ENCODE data around the gene SEMA4D.

SEMA4D gene

GRCh38 chr9:89502671-89503070 lies 4.8 kb upstream of the SEMA4D start:
- Histone ChIP-seq H3K79me2 (ENCODE audit: control insufficient read depth, insufficient read depth, low read length) (no peaks in the 10 kb centered on the region), H3K9ac (ENCODE audit: low read length) (no peak overlapping the region)

GRCh38 chr9:89502038-89502601 lies 4.2 kb upstream of the SEMA4D start:
- Histone ChIP-seq H2BK15ac (replicated peaks; ENCODE audit: low read depth) (no peak overlapping the region), H4K8ac (ENCODE audit: low read depth, low read length) (no peak overlapping the region), H3K4me1 (ENCODE audit: control insufficient read depth, low read depth, low read length) (peaks cover 2% of the 10 kb centered on the region), H3K4ac (ENCODE audit: low read depth, low read length) (no peak overlapping the region), H3K79me1 (ENCODE audit: low read length) (no peaks in the 10 kb centered on the region), H3K56ac (ENCODE audit: low read length) (no peak overlapping the region), H3K27ac (ENCODE audit: low read depth, low read length) (no peak overlapping the region), H3K9ac (ENCODE audit: low read length) (no peak overlapping the region), H3K18ac (ENCODE audit: low read length) (no peak overlapping the region), H3K4me3 (ENCODE audit: low read length) (no peak overlapping the region), H3K4me2 (ENCODE audit: low read length) (no peak overlapping the region), H2AK5ac (ENCODE audit: low read length) (no peak overlapping the region), H3K23ac (ENCODE audit: low read length) (no peak overlapping the region), H3K27me3 (ENCODE audit: insufficient read depth, low read length, poor library complexity) (no peaks in the 10 kb centered on the region), H4K5ac (ENCODE audit: low read length) (no peak overlapping the region), H2BK120ac (ENCODE audit: low read depth, low read length) (no peak overlapping the region), H2BK5ac (ENCODE audit: low read length) (no peak overlapping the region), H3K79me2 (ENCODE audit: control insufficient read depth, insufficient read depth, low read length) (no peaks in the 10 kb centered on the region), H3K36me3 (ENCODE audit: control insufficient read depth, insufficient read depth, low read length) (no peaks in the 10 kb centered on the region)
- no peak for DNase-seq
- WGBS (ENCODE audit: extremely low coverage, insufficient coverage, low lambda C conversion rate) = no CpG with 5 or more reads among the region's 6 CpGs

More at GRCh38 chr9:89502671-89503070, 4.8 kb upstream of the SEMA4D start:
- H3K79me1 ChIP-seq (ENCODE audit: low read length) = no peaks in the 10 kb centered on the region
- H3K4me3 ChIP-seq (ENCODE audit: low read length) = no peak overlapping the region
- no peak overlapping the region for H3K4me2 ChIP-seq (ENCODE audit: low read length)
- H3K56ac ChIP-seq (ENCODE audit: low read length) = no peak overlapping the region
- H4K8ac ChIP-seq (ENCODE audit: low read depth, low read length) = no peak overlapping the region
- no CpG with 5 or more reads among the region's 5 CpGs for WGBS (ENCODE audit: extremely low coverage, insufficient coverage, low lambda C conversion rate)
- no peak overlapping the region for H2BK5ac ChIP-seq (ENCODE audit: low read length)
- no peak for DNase-seq
- H3K27ac ChIP-seq (ENCODE audit: low read depth, low read length) = no peak overlapping the region
- H3K36me3 ChIP-seq (ENCODE audit: control insufficient read depth, insufficient read depth, low read length) = no peaks in the 10 kb centered on the region
- no peak overlapping the region for H3K4ac ChIP-seq (ENCODE audit: low read depth, low read length)
- H3K27me3 ChIP-seq (ENCODE audit: insufficient read depth, low read length, poor library complexity) = no peaks in the 10 kb centered on the region
- no peak overlapping the region for H3K23ac ChIP-seq (ENCODE audit: low read length)
- no peak overlapping the region for H3K18ac ChIP-seq (ENCODE audit: low read length)
- H4K5ac ChIP-seq (ENCODE audit: low read length) = no peak overlapping the region
- H3K4me1 ChIP-seq (ENCODE audit: control insufficient read depth, low read depth, low read length) = peaks cover 2% of the 10 kb centered on the region
- H2AK5ac ChIP-seq (ENCODE audit: low read length) = no peak overlapping the region
- no peak overlapping the region for H2BK120ac ChIP-seq (ENCODE audit: low read depth, low read length)
- no peak overlapping the region for H2BK15ac ChIP-seq (replicated peaks; ENCODE audit: low read depth)

GRCh38 chr9:89501311-89501898 lies 3.5 kb upstream of the SEMA4D start:
- no peak overlapping the region for H2BK15ac ChIP-seq (replicated peaks; ENCODE audit: low read depth)

GRCh38 chr9:89500008-89500407 lies 2.1 kb upstream of the SEMA4D start:
- Histone ChIP-seq H2BK5ac (ENCODE audit: low read length) (no peak overlapping the region), H3K27ac (ENCODE audit: low read depth, low read length) (no peak overlapping the region), H3K4me1 (ENCODE audit: control insufficient read depth, low read depth, low read length) (peaks cover 2% of the 10 kb centered on the region), H3K36me3 (ENCODE audit: control insufficient read depth, insufficient read depth, low read length) (no peaks in the 10 kb centered on the region), H3K23ac (ENCODE audit: low read length) (no peak overlapping the region), H4K5ac (ENCODE audit: low read length) (no peak overlapping the region), H3K9ac (ENCODE audit: low read length) (no peak overlapping the region), H2BK15ac (replicated peaks; ENCODE audit: low read depth) (no peak overlapping the region), H3K79me1 (ENCODE audit: low read length) (no peaks in the 10 kb centered on the region), H3K4ac (ENCODE audit: low read depth, low read length) (no peak overlapping the region), H2AK5ac (ENCODE audit: low read length) (no peak overlapping the region), H3K18ac (ENCODE audit: low read length) (no peak overlapping the region), H3K4me3 (ENCODE audit: low read length) (no peak overlapping the region), H3K79me2 (ENCODE audit: control insufficient read depth, insufficient read depth, low read length) (no peaks in the 10 kb centered on the region), H4K8ac (ENCODE audit: low read depth, low read length) (no peak overlapping the region), H3K56ac (ENCODE audit: low read length) (no peak overlapping the region), H3K4me2 (ENCODE audit: low read length) (no peak overlapping the region), H3K27me3 (ENCODE audit: insufficient read depth, low read length, poor library complexity) (no peaks in the 10 kb centered on the region), H2BK120ac (ENCODE audit: low read depth, low read length) (no peak overlapping the region)
- no CpG with 5 or more reads among the region's 5 CpGs for WGBS (ENCODE audit: extremely low coverage, insufficient coverage, low lambda C conversion rate)
- DNase-seq = no peak

More at GRCh38 chr9:89501311-89501898, 3.5 kb upstream of the SEMA4D start:
- Histone ChIP-seq H3K27me3 (ENCODE audit: insufficient read depth, low read length, poor library complexity) (no peaks in the 10 kb centered on the region), H3K23ac (ENCODE audit: low read length) (no peak overlapping the region), H2BK5ac (ENCODE audit: low read length) (no peak overlapping the region), H3K79me1 (ENCODE audit: low read length) (no peaks in the 10 kb centered on the region), H2AK5ac (ENCODE audit: low read length) (no peak overlapping the region), H3K4ac (ENCODE audit: low read depth, low read length) (no peak overlapping the region), H3K18ac (ENCODE audit: low read length) (no peak overlapping the region), H3K4me3 (ENCODE audit: low read length) (no peak overlapping the region), H3K36me3 (ENCODE audit: control insufficient read depth, insufficient read depth, low read length) (no peaks in the 10 kb centered on the region), H3K4me2 (ENCODE audit: low read length) (no peak overlapping the region), H3K56ac (ENCODE audit: low read length) (no peak overlapping the region), H3K4me1 (ENCODE audit: control insufficient read depth, low read depth, low read length) (peaks cover 2% of the 10 kb centered on the region), H2BK120ac (ENCODE audit: low read depth, low read length) (no peak overlapping the region), H3K79me2 (ENCODE audit: control insufficient read depth, insufficient read depth, low read length) (no peaks in the 10 kb centered on the region), H3K27ac (ENCODE audit: low read depth, low read length) (no peak overlapping the region), H4K8ac (ENCODE audit: low read depth, low read length) (no peak overlapping the region), H4K5ac (ENCODE audit: low read length) (no peak overlapping the region), H3K9ac (ENCODE audit: low read length) (no peak overlapping the region)
- DNase-seq = no peak
- WGBS (ENCODE audit: extremely low coverage, insufficient coverage, low lambda C conversion rate) = no CpG with 5 or more reads among the region's 12 CpGs

GRCh38 chr9:89498852-89499480 lies 1.1 kb upstream of the SEMA4D start:
- no CpG with 5 or more reads among the region's 7 CpGs for WGBS (ENCODE audit: extremely low coverage, insufficient coverage, low lambda C conversion rate)

More at GRCh38 chr9:89498852-89499480, 1.1 kb upstream of the SEMA4D start:
- H3K4me1 ChIP-seq (ENCODE audit: control insufficient read depth, low read depth, low read length) = peaks cover 2% of the 10 kb centered on the region
- H3K27me3 ChIP-seq (ENCODE audit: insufficient read depth, low read length, poor library complexity) = no peaks in the 10 kb centered on the region
- H3K27ac ChIP-seq (ENCODE audit: low read depth, low read length) = no peak overlapping the region
- H3K79me1 ChIP-seq (ENCODE audit: low read length) = no peaks in the 10 kb centered on the region
- peak overlapping the region; percentile 39 for H3K56ac ChIP-seq (ENCODE audit: low read length)
- peaks cover 2% of the 10 kb centered on the region for H3K79me2 ChIP-seq (ENCODE audit: control insufficient read depth, insufficient read depth, low read length)
- H2BK5ac ChIP-seq (ENCODE audit: low read length) = no peak overlapping the region
- DNase-seq = no peak
- no peak overlapping the region for H2BK15ac ChIP-seq (replicated peaks; ENCODE audit: low read depth)
- H2BK120ac ChIP-seq (ENCODE audit: low read depth, low read length) = no peak overlapping the region
- no peak overlapping the region for H3K9ac ChIP-seq (ENCODE audit: low read length)
- no peak overlapping the region for H4K8ac ChIP-seq (ENCODE audit: low read depth, low read length)
- peak overlapping the region; percentile 18 for H3K4ac ChIP-seq (ENCODE audit: low read depth, low read length)
- no peaks in the 10 kb centered on the region for H3K36me3 ChIP-seq (ENCODE audit: control insufficient read depth, insufficient read depth, low read length)
- H4K5ac ChIP-seq (ENCODE audit: low read length) = no peak overlapping the region
- H3K23ac ChIP-seq (ENCODE audit: low read length) = peak overlapping the region; percentile 48
- H3K4me2 ChIP-seq (ENCODE audit: low read length) = no peak overlapping the region
- H3K4me3 ChIP-seq (ENCODE audit: low read length) = no peak overlapping the region
- H3K18ac ChIP-seq (ENCODE audit: low read length) = no peak overlapping the region
- H2AK5ac ChIP-seq (ENCODE audit: low read length) = peak overlapping the region; percentile 15

Measured in mesendoderm (in vitro differentiated cells).